GM19193 (cell line): Measurements from ENCODE around the gene RALBP1.

ENCODE experiments used
- POLR2A ChIP-seq: IDR thresholded peaks from 4 replicates; pipeline ENCODE4 v1.6.1; 2011; ENCODE audit not compliant: insufficient read depth, insufficient read length; ENCODE audit errors: extremely low read depth

Gene RALBP1

GRCh38 chr18:9474983-9475642 lies at the start of gene RALBP1:
TSS of gene RALBP1 (plus strand) at chr18:9475513. CDS start at chr18:9513046, 37,533 bp downstream.
- peak; percentile 90 for TF ChIP-seq POLR2A

- TF ChIP-seq POLR2A, result no peak
Observed at GRCh38 chr18:9426753-9427152, 48.6 kb upstream of the RALBP1 start.

- TF ChIP-seq POLR2A, result no peak
Observed at GRCh38 chr18:9428301-9428706, 47.0 kb upstream of the RALBP1 start.

- TF ChIP-seq POLR2A, result no peak
Observed at GRCh38 chr18:9428862-9429661, 46.3 kb upstream of the RALBP1 start.

GRCh38 chr18:9429662-9429993 lies 45.7 kb upstream of the RALBP1 start:
- no peak for TF ChIP-seq POLR2A

GRCh38 chr18:9431296-9431695 lies 44.0 kb upstream of the RALBP1 start:
- TF ChIP-seq POLR2A, result no peak

- TF ChIP-seq POLR2A, result no peak
Observed at GRCh38 chr18:9433671-9434121, 41.6 kb upstream of the RALBP1 start.

- TF ChIP-seq POLR2A, result no peak
Observed at GRCh38 chr18:9434122-9434701, 41.1 kb upstream of the RALBP1 start.

- TF ChIP-seq POLR2A, result no peak
Observed at GRCh38 chr18:9435041-9435440, 40.3 kb upstream of the RALBP1 start.

- TF ChIP-seq POLR2A, result no peak
Observed at GRCh38 chr18:9436206-9436929, 38.9 kb upstream of the RALBP1 start.

- no peak for TF ChIP-seq POLR2A
Observed at GRCh38 chr18:9437021-9437437, 38.3 kb upstream of the RALBP1 start.

- no peak for TF ChIP-seq POLR2A
Observed at GRCh38 chr18:9437672-9438071, 37.6 kb upstream of the RALBP1 start.

GRCh38 chr18:9441061-9441460 lies 34.3 kb upstream of the RALBP1 start:
- no peak for TF ChIP-seq POLR2A

GRCh38 chr18:9444549-9444948 lies 30.8 kb upstream of the RALBP1 start:
- no peak for TF ChIP-seq POLR2A

- TF ChIP-seq POLR2A, result no peak
Observed at GRCh38 chr18:9446839-9447238, 28.5 kb upstream of the RALBP1 start.

GRCh38 chr18:9447334-9447733 lies 28.0 kb upstream of the RALBP1 start:
- no peak for TF ChIP-seq POLR2A
